Effector CD8-positive, alpha-beta T cell (primary cell): ENCODE results near the gene CYP26C1.
A peak's percentile ranks its signal among the peaks of the same experiment; 100 is the strongest.
"Not testable (repeated sequence)": the region's sequence is repeated elsewhere in the genome, so short reads cannot be mapped to it uniquely, and the experiment has no call there.

ENCODE experiments used
- DNase-seq: peaks from one replicate; lab custom pipeline; 2025; lab: John Stamatoyannopoulos, UW

CYP26C1 gene

DNA sequence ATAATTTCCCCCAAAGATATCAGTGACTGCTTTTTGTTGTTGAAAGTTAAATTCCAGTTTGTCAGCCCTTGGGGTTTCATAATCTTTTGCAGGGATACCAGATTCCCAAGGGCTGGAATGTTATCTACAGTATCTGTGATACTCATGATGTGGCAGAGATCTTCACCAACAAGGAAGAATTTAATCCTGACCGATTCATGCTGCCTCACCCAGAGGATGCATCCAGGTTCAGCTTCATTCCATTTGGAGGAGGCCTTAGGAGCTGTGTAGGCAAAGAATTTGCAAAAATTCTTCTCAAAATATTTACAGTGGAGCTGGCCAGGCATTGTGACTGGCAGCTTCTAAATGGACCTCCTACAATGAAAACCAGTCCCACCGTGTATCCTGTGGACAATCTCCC is 16.3 kb downstream of the CYP26C1 start:
- DNase-seq, result no peak

DNA sequence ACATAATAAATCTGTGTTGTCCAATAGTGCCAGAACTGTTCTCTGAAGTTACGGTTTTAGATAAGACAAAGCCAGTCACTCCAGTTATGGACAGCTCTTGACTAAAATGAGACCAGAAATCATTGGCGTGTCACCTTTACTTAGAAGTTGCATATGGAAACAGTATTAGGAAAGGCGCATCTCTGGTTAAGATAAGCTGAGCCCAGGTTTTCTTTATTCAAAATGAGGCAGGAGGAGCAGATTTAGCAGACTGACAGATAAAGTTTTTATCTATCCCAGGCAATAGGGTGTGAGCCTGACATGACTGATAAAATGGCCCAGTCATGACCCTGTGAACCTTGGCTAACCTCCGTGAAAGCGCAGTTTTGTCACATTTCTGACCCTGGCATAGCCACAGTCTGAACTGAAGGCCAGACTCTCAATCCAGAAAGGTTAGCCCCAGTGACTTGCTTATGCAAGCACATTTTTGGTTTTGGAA is 17.3 kb downstream of the CYP26C1 start:
- no peak for DNase-seq

- DNase-seq, result no peak
Measured at GRCh38 chr10:93079663-93080349, 19.2 kb downstream of the CYP26C1 start.

- peak; percentile 26 for DNase-seq
Measured at GRCh38 chr10:93080350-93081046, 19.9 kb downstream of the CYP26C1 start.

- no peak for DNase-seq
Measured at GRCh38 chr10:93081318-93081717, 20.7 kb downstream of the CYP26C1 start.

DNA sequence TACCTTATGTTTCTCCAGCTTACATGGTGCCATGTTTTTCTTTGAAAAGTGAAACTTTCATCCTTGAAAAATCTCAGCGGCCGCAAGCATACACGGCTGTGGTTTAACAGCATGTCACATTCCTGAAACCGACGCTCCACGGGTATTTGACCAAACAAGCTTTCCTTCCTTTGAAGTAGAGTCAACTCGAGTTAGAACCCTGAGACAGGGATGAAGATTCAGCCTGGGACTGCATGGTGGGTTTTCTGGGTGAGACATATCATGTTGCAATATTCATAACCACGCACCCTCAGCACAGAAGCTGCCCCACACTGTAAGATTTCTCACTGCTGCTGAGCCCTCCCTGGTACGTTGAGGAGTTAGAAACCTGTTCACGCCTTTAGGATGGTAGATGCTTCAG is 21.2 kb downstream of the CYP26C1 start:
- DNase-seq, result no peak

GRCh38 chr10:93083743-93084539 is 23.3 kb downstream of the CYP26C1 start:
- DNase-seq, result no peak

GRCh38 chr10:93085272-93085859 is 24.8 kb downstream of the CYP26C1 start:
- no peak for DNase-seq

DNA sequence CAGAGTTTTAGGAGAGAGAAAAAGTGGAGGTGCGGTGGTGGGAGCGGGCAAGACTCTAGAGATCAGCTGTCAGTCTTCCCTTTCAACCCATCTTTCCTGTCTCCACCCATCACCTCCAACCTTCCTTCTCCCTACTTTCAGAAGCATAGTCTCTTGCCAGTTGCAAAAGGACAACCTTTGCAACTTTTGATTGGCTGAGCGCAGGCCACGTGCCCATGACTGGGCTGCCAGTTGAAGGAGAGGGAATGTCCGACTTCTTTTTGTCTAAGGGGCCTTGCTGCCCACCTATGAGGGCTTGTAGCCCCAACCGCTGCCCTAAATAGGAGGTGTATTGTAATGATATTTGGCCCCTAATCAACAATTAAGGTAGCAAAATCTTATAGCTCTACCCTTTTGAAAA is 25.7 kb downstream of the CYP26C1 start:
- DNase-seq, result no peak

GRCh38 chr10:93087846-93088245 is 27.2 kb downstream of the CYP26C1 start:
- no peak for DNase-seq

DNA sequence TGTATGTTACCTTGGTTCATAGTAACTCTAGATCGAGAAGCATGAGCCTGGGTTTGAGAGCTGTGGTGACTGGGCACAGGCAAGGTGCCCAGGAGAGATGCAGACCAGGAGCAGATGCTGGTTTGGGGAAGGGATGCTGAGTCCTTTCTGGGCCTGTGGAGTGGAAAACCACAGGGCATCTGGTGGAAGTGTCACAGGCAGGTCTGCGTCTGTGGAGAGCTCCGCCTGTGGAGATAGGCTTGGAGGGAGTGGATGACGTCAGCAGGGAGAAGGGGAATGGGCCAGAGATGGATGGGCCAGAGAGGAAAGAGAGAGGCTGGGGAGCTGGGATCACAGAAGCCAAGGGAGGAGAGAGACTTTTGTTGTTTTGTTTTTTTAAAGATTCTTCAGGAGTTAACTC is 27.9 kb downstream of the CYP26C1 start:
- no peak for DNase-seq

- no peak for DNase-seq
Measured at GRCh38 chr10:93090619-93091018, 30.0 kb downstream of the CYP26C1 start.

DNA sequence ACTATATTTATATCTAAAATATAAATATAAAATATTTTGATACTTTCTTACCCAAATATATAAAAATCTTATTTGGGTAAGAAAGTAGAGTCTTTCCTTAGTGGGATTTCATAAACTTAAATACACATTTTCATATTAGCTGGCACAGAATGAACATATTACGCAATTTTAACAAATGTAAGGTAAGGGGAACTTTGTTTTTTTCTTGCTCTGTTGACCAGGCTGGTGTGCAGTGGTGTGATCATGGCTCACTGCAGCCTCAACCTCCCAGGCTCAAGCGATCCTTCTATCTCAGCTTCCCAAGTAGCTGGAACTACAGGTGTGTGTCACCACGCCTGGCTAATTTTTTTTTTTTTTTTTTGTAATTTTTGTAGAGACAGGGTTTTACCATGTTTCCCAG is 31.4 kb downstream of the CYP26C1 start:
- no peak for DNase-seq

DNA sequence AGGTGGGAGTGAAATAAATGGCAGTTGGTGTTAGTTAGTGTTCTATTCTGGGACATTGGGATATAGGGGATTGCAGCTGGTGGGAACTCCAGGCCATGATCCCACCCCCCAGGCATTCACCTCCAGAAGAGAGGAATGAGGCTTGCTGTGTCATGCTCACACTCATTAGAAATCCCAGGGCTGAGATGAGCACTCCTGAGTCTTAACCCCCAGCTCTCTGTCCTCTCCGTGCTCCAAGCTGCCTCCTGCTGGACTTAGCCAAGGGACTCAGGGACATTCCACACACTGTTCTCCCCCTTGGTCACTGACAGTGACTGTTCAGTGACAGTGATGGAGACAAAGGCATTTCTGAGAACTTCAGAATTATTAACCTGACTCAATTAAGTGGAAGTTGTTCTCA is 34.6 kb downstream of the CYP26C1 start:
- no peak for DNase-seq

GRCh38 chr10:93096901-93097300 is 36.3 kb downstream of the CYP26C1 start:
- no peak for DNase-seq

DNA sequence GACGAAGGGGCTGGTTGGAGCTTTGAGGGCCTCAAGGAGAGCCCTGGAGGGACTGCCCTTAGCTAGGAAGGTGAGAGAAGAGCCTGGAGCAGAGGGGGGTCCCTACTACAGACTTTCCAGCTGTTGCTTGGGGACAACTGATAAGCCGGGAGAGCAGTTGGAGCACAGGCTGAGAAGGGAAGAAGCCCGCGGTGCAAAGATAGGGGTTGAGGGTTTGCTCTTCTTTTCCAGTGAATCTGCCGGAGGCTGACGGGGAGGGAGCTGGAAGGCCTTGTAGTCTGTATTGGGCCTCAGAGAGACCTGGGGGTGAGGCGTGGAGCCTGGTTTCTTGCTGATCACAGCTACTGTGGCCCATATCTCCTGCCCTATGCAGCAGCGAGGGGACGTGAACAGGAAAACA is 36.8 kb downstream of the CYP26C1 start:
- DNase-seq, result no peak

DNA sequence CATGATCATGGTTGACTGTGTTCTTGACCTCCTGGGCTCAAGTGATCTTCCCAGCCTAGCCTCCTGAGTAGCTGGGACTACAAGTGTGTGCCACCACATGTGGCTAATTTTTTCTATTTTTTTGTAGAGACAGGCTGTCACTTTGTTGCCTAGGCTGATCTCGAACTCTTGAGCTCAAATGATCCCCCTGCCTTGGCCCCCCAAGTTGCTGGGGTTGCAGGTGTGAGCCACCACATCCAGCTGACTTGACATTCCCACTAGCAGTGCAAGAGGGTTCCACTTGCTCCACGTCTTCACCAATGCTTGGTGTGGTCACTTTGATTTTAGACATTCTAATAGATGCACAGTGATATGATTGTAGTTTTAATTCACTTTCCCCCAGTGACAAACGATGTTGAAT is 38.2 kb downstream of the CYP26C1 start:
- DNase-seq, result no peak

DNA sequence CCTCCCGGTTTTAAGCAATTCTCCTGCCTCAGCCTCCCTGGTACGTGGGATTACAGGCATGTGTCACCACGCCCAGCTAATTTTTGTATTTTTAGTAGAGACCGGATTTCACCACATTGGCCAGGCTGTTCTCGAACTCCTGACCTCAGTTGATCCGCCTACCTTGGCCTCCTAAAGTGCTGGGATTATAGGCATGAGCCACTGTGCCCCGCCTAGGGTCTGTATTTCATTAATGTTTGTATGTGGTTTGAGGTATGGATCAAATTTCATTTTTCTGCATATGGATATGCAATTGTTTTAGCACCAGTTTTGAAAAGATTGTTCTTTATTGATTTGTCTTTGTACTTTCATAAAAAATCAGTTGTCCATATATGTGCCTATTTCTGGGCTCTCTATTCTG is 39.1 kb downstream of the CYP26C1 start:
- no peak for DNase-seq

- DNase-seq, result not testable (repeated sequence)
Measured at GRCh38 chr10:93101148-93101547, 40.5 kb downstream of the CYP26C1 start.

DNA sequence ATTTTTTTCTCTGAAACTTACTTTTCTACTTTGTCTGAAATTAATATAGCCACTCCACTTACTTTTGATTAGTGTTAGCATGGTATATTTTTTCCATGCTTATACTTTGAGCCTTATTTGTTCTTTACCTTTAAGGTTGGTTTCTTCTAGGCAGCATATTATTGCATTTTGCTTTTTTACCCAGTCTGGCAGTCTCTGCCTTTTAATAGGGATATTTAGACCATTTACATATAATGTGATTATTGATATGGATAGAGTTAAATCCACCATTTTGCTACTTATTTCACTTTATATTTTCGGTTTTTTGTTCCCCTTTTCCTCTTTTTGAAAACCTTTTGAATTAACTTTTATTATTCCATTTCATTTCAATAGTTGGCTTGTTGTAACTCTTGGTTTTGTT is 43.4 kb downstream of the CYP26C1 start:
- no peak for DNase-seq

DNA sequence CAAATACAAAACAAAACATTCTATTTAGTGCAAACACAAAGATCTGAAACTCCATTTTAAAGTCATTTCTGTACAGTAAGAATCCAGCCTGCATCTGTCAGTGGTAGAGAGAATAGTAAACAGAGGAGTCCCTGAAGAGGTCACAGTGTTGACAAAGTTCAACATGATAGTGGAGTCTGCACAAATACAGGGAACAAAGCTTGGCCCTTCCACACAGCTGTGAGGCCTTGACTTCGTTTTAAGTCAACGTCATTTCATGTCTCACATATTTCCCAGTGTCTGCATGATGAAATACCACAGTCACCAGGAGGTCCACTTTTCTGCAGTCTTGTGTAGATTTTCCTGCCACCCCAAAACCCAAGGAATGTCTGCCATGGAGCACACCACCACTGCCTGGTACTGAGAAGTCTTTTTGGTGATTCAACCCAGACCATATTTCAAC is 46.1 kb downstream of the CYP26C1 start:
- DNase-seq, result no peak

DNA sequence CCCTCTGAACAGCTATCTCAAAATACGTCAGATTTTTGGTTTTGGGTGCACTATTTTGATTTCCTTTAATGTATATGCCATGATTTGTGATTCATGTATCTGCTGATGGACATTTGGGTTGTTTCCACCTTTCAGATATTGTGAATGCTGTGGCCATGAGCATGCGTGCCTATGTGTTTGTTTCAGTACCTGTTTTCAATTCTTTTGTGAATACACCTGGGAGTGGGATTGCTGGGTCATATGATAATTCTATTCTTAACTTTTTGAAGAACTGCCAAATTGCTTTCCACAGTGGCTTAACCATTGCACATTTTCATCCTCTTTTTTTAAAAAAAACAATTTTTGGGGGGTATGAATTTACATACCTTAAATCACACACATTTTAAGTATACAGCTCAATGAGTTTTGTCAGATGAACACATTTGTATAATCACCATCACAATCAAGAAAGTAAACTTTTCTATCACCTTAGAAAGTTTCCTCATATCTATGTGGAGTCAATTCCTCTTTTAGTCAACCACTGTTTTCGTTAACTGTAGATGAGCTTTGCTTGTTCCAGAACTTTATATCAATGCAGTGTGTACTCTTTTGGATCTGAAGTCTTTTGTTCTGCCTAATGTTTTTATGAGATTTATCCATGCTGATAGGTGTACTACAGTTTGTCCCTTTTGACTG is 50.0 kb downstream of the CYP26C1 start:
- no peak for DNase-seq
